RPMI7951 (cell line): ENCODE measurements around the gene SNX11. TPM values are rescaled to one million over a fixed set of nuclear protein-coding genes. Genes with fewer than 3 reads are reported as not detected.
A peak's percentile ranks its signal among the peaks of the same experiment; 100 is the strongest.

Source experiments
- DNase-seq: peaks from one replicate; pipeline ENCODE4 v3.0.0-alpha.2; 2012; ENCODE audit warnings: low read depth
- total RNA-seq: library from RNA; depleted of rRNA; stranded (reverse); fragments of >200 nt; shearing (Covaris generic); gene quantifications from 2 replicates; pipeline ENCODE4 v1.2.3, GENCODE V29; 2014; rRNA removed

Gene SNX11
- total RNA-seq, 1 experiment from 2014 or later: 6.4 TPM

DNA sequence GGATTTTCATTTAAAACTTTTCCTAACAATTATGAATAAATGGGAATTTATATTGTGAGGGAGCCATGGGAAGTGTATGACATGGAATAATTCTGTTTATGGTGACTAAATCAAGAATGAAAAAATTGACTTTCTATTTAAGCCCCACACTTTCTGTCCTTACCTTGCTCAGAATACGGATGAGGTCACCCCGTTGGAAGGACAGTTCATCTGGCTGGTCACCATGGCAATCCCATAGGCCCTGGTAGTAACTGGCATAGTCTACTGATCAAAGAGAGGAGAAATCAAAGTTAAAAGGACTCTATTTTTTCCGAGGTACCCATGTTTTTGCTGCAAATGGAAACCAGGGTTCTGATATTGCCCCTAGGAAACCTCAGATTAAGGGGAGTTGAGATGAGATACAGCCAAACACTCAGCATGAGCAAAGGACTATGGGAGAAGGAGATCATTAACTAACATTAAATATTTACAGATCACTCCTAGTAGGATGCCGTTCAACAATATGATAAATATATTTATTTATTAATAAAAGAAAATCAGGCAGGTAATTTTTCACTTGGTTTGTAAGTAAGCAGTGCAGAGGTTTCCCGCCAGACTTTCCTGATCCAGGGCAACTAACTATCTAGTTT, 54.9 kb downstream of the SNX11 start:
- DNase-seq: no peak

- peak; percentile 56 for DNase-seq
Observed at GRCh38 chr17:48162946-48163506, 55.5 kb downstream of the SNX11 start.

- DNase-seq: no peak
Observed at GRCh38 chr17:48163809-48164208, 56.2 kb downstream of the SNX11 start.

DNA sequence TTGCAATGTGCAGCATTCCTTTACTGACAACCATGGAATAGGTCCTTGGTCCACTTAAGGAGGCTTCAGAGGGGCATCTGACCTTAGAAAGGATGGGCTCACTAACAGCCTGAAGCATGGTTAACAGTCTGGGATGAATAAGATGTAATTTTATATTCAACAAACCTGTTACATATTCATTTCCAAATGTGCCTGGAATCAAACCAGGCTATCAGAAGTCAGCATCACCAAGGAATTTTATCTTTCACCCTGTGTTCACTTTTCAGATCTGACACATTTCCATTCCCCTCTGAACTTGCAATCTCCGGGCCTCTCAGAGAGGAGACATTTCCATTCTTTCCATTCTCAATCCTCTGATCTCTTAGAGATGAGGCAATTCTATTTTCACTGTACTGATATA, 62.4 kb downstream of the SNX11 start:
- DNase-seq: no peak

Other genes starting within 250 kb of the SNX11 start
- 0.98 and 1.6 TPM in 2 replicates for gene SP2, start 211.5 kb upstream of the SNX11 start, total RNA-seq
- 20.7 and 26.9 TPM in 2 replicates for gene PNPO, start 166.2 kb upstream of the SNX11 start, total RNA-seq
- gene PRR15L, start 149.9 kb upstream of the SNX11 start, total RNA-seq: not detected in 2 replicates
- gene CDK5RAP3, start 136.7 kb upstream of the SNX11 start, total RNA-seq: 41.6 and 44.0 TPM in 2 replicates
- 40.3 and 41.7 TPM in 2 replicates for gene COPZ2, start 70.0 kb upstream of the SNX11 start, total RNA-seq
- 28.4 and 35.2 TPM in 2 replicates for gene NFE2L1, start 59.4 kb upstream of the SNX11 start, total RNA-seq
- 53.5 and 64.6 TPM in 2 replicates for gene CBX1, start 6.3 kb upstream of the SNX11 start, total RNA-seq